Measurements from ENCODE around the gene DOK3. TPM values are rescaled to one million over a fixed set of nuclear protein-coding genes. Genes with fewer than 3 reads are reported as not detected.
"Not testable (repeated sequence)": the region's sequence is repeated elsewhere in the genome, so short reads cannot be mapped to it uniquely, and the experiment has no call there.

The DOK3 gene
- total RNA-seq, 1 donor from 2014 or later, result 13.6 TPM

DNA sequence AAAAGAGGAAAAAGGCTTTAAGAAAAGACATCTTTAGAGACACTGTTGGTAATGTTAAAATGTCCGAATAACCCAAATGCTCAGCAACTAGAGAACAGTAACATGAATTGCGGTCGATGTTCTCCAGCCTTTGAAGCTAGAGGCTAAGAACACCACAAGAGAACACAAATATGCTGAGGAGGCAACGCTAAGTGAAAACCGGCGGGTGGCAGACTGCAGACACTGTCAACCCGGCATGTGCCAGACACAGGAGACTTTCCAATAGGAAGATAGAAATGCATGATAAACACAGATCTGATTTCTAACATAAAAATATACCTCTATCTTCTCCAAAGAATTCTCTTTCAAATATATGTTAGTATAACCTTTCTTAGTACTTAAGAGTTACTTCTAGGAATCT, 25.5 kb upstream of the DOK3 start:
- no peak for DNase-seq (ENCODE audit: low read depth)

DNA sequence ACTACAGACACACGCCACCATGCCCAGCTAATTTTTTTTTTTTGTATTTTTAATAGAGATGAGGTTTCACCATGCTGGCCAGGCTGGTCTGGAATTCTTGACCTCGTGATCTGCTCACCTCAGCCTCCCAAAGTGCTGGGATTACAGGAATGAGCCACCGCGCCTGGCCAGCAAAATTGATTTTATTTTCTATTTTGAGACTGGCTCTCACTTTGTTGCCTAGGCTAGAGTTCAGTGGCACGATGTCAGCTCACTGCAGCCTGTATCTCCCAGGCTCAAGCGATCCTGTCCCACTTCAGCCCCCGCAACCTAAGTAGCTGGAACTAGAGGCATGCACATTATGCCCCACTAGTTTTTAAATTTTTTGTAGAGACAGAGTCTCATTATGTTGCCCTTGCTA, 24.8 kb upstream of the DOK3 start:
- DNase-seq (ENCODE audit: low read depth), result not testable (repeated sequence)

DNA sequence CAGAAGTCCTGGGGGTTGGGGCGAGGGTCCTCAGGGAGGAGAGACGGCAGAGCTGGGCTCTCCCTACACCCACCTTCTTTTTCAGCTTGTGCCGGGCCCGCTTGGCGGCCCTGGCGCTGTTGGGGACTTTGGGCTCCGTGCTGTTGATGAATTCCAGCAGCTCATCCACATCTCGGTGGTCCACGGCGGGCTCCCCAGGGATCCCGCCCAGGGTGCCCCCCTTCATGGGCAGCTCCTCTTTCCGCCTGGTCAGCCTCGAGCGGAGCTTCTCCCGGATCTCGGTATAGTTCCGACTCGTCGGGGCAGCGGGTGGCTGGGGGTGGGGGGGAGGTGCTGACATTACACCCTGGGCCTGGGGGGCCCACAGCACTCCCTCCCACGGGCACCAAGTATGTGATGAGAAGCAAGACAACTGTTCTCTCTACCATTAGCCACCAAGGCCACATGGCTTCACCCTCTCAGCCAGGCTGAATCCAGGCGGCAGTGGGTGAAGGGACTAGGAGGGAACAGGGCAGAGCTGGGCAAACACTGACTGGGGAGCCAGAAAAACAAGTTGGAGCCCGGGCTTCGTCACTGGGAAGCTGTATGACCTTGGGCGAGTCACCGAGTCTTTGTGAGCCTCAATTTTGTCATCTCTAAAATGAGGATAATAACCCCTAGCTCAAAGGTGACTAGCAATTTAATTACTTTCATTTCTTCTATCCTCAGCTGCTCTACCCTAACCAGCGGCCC, 21.7 kb upstream of the DOK3 start:
- DNase-seq (ENCODE audit: low read depth), result no peak

DNA sequence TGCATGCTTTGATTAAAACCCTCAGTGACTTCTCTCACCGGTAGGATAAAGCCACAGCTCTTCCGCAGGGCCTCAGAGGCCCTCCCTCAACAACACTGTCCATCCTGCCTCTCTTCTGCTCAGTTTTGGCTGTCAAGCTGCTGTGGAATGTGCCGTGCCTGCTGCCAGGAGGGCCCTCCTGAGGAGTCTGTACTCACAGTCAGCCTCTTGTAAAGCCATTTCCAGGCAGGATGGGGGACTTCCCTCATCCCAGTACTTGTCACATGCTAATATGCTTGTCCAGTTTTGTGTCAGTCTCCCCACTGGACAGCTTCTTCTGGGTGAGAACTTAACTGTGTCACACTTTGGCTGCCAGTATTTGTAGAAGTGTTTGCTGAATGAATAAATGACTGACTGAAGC, 21.0 kb upstream of the DOK3 start:
- no peak for DNase-seq (ENCODE audit: low read depth)

DNA sequence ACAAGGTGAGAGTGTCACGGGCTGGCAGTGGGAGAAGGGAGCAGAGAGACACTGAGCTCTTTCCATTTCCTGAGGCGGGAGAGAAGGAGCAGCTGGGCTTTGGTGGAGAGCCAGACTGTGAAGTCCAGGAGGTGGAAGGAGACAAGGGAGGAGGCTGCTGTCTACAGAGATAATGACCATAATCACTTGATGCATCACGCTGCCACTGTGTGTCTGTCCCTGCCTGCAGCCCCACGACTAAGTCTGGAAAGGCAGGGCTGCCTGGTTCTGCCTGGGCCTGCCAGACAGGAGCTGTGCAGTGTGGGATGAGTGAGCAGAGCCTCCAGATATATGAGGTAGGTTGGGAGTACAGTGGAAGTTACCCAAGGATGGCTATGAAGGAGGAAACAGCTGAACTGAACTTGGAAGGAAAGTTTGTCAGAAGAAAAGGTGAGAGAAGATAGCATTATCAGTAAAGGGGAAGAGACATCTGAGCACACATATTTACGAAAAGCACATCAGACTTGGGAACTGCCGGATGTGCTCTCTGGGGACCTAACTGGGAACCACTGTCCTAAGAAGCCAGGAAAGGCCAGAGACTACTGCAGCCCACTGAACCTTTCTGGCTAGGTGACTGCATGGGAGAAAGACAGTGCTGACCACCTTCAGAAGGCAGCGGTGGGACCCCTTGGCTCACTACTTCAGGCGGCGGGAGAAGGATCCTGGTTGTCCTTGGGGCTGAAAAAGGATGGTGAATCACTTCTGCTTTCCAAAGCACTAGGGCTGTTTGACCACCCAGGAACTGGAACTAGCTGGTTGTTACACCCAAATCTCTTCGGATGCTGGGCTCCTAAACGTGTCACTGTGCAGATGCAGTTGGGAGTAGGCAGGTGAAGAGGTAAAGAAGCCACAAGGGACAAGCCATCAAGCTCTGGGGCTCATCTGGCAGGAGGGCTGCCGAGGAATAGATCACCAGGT, 19.9 kb upstream of the DOK3 start:
- no peak for DNase-seq (ENCODE audit: low read depth)

DNA sequence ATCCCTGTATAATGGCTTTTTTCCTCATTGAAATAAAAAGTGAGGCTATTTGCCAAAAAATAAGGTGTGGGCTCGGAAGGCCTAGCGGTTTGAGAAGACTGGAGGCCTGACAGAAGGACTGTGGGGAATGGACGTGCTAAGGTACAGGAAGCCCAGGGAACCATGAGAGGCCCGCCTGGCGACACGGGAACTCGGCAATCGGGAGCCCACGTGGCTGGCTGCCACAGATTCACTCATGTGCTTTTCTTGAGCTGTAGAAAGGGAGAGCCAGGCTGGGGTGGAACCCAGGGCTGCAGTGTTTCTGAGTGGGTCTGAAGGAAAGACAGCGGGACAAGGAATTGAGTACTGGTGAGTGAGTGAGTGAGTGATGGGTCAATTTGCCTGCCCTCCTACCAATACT, 19.0 kb upstream of the DOK3 start:
- DNase-seq (ENCODE audit: low read depth), result no peak

DNA sequence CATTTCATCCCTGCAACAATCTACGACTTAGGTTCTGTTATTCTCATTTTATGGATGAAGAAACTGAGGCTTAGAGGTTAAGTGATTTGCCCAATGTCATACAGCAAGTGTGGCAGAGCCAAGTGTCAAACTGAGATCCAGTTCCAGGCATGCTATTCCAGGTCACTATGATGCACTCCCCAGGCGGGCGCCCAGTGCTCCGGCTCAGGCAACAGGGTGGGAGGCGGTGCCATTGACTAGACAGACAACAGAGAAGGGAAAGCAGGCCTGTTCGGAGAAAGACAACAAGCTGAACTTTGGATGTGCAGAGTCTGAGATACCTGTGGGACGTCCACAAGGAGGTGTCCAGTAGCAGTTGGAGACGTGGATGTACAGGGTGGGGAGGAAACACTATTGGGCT, 18.0 kb upstream of the DOK3 start:
- no peak for DNase-seq (ENCODE audit: low read depth)

DNA sequence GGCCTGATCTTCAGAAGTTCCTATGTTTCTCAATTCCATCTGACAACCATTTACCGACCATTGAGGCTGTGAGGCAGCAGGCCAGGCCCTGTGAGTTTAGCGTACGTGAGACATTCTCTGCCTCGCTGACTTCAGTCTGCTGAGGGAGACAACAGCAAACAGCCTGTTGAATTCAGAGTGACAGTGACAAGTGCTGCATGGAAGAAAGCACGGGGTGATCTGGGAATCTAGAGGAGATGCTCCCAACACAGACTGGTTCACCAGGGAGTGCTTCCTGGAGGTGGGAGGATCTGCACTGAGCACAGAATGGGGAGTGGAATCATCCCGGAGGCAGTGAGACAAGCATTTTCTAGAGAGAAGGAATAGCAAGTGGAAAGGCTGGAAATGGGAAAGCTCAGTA, 17.2 kb upstream of the DOK3 start:
- DNase-seq (ENCODE audit: low read depth), result no peak

DNA sequence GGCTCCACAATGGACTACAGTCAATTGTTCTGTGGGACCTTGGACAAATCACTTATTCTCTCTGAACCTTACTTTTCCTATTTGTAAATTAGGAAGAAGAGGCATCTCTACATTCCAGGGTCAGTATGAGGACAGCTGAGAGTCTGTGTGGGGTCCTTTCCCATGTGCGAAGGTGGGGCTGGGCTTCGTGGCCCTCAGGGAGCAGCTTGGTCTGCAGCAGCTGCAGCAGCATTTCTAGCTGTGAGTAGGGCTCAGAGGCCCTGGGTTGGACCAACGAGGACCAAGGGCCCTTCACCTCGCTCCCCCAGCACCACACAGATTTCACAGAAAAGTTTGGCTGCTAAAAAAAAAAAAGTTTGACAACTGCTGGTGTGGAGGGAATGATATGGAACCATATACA, 16.6 kb upstream of the DOK3 start:
- DNase-seq (ENCODE audit: low read depth), result no peak

DNA sequence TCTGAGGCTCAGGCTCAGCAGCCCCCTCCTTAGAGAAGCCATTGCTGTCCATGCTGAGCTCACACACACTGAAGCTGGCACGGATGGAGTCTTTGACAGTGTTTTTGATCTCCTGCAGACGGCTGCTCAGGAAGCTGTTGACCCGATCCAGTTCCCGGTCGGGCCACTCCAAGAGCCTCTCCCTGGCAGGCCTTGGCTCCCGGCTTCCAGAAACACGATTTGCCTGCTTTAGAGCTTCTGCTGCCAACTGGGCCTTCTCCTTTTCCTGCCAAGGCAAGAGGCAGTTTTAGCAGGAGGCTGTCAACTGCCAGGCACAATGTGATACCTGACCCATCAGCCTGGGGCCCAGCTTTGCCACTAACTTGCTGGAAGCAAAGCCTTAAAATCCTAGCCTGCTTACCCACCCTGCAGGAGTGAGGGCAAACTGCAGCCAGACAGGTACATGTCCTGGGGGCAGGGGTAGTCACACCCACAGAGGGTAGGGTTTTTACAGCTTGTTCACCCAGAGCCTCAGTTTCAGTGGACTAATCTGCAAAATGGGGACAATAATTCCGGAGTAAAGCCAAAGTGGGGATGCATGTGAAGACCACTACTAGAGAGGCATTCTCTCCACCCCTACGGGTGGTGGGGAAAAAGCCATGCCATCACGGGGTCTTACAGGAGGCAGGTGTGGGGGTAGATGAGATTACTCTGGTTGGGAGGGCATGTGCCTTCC, 15.5 kb upstream of the DOK3 start:
- no peak for DNase-seq (ENCODE audit: low read depth)

DNA sequence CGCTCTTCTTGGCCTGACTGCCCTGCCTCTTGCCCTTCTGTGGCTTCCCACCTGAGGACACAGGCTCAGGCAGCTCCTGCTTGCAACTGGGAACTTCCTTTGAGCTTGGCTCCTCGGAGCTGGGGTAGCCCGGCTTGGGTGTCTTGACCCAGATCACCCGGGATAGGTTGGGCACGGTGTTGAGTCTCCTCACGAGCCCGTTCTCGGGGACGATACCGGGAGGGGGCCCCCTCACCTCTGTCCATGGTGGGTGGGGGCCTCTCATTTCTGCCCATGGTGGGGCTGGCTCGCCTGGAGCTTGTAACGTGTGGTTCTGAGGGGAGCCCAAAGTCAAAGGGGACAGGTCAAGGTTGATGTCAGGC, 14.9 kb upstream of the DOK3 start:
- DNase-seq (ENCODE audit: low read depth), result no peak

DNA sequence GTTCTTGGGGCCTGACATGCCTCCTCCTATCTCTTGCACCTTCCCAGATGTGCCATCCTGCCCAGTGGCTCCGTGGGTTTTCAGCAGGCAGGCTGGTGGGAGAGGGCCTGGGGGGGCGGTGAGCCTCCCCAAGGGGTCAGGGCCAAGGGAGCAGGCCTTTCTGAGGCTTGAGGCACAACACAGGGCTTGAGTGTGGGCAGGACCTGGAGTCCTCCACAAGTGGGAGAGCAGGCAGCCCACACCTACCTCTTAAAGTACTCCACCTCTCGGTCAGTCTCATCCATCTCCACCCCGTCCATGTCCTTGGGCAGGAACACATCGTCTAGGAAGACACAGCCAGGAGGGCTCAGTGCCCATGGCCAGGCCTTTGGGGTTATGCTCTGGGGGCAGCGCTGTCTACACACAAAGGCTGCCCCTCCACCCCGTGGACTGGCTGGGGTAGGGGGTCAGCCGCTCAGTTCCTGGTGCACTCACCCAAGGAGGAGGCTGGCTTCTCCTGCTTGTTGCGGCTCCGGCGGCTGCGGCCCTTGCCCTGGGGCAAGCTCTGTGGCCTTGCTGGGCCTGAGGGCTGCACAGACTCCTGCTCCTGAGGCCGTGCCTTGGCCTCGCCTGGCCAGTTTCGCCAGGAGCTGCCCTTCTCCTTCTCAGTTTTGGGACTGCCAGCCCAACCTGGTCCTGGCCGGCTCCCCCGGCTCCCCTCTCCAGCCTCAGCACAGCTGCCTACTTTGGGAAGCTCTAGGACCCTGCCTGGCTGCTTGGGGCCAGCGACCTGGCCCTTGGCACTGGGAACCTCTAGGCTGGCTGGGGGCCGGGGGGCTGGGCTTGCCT, 14.3 kb upstream of the DOK3 start:
- no peak for DNase-seq (ENCODE audit: low read depth)

DNA sequence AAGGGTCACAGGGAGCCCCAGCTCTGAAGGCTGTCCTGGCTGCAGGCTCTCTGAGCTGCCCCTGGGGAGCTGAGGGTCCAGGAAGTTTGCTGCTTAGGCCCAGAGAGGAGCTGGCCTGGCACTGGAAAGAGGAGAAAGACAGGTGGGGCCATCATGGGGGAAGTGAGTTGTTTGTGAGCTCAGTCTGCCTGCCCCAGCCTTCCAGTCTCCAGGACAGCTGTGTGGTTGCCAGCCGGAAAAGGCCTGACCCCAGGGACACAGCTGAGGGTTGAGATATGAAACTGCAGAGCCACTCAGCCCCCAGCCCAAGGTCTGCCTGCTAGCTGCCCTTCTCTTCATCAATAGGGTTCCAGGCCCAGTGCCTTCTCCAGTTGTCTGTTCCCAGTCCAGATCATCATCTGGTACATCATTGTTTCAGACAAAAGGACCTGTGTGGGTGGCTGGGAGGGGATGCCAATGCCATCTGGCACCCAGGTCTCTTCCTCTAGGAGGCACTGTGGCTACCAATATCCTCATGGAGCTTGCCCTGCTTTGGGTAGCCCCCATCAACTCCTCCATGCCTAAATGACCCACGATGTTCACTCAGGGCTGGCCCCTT, 11.4 kb upstream of the DOK3 start:
- DNase-seq (ENCODE audit: low read depth), result no peak

DNA sequence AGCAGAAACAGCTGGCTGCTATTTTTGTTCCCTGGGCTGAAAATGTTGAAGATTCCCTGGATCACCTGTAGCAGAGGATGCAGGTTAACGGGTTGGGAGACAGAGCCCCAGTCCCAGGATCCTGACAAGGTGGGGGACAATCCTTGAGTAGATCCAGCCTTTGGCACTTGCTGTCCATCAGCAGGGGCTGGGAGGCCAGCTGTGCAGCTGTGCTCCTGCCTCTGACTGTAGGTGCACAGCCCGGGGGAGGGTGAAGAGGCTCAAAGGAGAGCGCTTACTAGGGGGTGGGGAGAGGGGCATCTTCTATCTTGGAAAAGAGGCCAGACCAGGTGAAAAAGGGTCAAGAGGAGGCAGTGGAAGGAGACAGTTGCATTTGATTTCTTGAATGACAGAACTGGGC, 10.6 kb upstream of the DOK3 start:
- no peak for DNase-seq (ENCODE audit: low read depth)

DNA sequence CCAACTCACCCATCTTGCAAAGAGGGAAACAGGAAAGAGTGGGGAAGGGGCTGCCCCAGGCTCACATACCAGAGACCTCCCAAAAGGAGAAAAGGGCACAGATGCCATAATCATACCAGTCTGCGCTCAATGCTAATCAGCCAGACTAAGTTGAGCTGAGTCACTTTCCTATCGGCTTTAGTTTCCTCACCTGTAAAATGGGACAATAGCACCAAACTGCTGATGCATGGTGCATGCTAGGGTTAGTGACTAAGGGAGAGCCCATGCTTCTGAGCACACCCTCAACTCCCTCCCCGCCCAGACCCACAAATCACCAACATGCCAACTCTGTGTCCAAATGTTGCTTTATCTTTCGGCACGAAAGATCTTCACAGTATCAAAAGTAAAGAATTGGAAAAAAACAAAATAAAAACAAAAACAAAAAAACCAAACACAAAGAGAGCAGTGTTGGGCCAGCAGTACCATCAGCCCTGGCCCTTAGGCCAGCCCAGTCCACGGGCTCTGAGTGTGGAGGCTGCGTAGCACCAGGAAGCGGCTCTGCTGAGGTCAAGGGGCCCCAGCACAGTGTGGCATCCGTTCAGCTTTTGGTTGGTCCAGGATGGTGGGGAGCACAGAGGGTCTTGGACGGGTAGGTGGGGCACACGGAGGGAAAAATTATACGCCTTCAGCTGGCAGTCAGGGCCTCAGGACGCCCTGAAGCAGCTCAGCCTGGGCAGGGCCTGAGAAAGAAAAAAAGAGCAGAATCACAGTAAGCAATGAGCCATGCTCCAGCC, 10.0 kb upstream of the DOK3 start:
- no peak for DNase-seq (ENCODE audit: low read depth)

DNA sequence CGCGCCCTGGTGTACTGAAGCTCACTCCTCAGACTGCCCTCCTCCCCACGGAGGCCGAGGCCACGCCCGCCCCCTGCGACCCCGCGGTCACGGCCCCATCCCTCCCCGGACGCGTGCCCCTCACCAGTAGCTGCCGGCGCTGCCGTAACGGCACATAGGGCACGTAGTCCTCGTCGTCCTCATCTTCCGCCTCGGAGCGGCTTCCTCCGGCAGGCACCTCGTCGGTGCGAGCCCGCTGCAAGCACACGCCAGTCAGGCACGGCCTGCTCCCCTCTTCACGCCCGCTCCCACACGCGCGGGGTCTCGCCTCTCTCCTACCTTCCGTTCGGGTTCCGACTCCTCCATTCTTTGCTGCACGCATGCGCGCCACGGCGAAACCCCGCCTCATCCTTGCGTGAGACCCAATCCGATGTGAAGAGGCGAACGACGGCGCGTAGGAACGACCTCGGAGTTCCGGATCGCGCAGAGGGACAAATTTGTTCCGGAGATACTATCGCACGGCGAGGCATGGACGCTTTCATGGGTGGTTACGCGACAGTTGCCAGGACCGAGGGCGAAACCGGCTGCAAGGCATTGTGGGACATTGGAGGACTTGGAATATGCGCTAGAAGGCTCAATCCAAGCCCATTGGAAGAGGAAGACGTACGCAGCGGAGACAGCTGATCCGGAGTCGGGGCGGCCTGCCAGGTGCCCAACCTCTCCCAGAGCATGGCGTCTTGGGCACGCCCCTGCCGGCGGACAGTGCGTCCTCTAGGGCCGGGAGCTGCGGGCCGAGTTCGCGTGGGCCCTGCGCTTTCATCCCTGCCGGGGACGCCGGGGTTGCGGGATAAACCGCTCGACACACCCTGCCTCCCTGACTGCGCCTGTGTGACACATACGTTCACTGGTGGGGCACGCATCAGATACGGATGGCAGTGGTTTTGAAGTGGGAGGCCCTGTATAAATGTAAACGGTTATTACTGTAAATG, 7.3 kb upstream of the DOK3 start, which contains the start of gene DDX41:
Gene DDX41, minus strand, starts transcription at position 361 of the 968 bp plus-strand sequence. Its CDS starts 16 bp downstream, at position 345.
- DNase-seq (ENCODE audit: low read depth), result peak; percentile 97

DNA sequence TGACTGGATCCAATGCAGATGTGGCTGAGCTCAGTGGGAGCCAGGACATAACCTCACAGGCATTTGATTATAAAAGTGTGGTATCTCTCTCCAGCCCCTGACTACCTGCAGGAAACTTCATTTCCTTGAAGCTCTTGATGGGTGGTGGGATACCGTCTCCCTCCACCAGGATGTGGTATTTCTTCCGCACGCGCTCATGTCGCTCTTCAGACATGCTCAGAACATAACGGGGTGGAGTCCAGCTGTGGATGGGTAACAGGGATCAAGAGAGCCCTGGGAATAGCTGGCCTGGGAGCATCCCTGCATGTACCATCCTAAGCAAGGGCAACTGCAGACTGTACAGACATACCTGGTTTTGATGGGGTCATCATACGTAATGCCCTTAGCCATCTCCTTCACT, 6.0 kb upstream of the DOK3 start:
- no peak for DNase-seq (ENCODE audit: low read depth)

DNA sequence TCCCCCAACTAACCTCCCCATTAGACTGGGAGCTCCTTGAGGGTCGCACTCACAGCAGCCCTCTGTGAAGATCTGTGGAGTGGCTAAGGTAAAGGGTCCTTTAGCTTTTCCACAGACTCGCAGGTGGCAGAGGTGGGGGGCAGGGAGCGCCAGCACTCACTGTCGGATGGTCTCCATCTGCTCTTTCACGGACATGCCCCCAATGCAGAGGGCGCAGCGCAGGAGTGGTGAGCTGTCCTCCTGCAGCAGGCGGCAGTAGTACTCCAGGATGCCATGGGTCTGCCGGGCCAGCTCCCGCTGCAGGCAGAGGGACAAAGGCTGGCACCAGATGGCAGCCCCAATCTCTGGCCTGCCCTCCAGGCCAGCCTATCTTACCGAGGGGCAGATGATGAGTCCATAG, 4.9 kb upstream of the DOK3 start:
- DNase-seq (ENCODE audit: low read depth), result no peak

DNA sequence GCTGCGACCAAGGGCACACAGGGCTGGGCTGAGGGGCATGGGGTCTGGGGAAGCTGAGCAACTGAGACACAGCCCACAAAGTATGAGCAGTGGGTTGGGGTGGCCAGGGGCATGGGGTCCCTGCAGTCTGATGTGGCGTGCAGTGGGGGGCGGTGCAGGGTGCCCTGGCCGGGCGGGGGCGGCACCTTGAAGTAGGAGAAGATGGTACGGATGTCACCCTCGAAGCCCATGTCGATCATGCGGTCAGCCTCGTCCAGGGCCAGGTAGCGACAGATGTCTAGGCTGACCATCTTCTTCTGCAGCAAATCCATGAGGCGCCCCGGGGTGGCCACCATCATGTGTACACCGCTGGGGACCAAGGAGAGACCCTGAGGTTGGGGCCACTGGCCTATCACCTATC, 3.9 kb upstream of the DOK3 start:
- DNase-seq (ENCODE audit: low read depth), result no peak
